Effector memory CD4-positive, alpha-beta T cell (primary cell): ENCODE data around the gene KHNYN.

Experiments
- DNase-seq, 3 donors: peaks; one replicate each; pipeline ENCODE4 v3.0.0-alpha.2; 2020
- H3K27ac ChIP-seq: 2 replicates; pipeline ENCODE4 v1.7.0; 2013; ENCODE audit warnings: mild to moderate bottlenecking, low read length, moderate library complexity; ENCODE audit not compliant: insufficient read depth, poor library complexity, severe bottlenecking
- H3K27me3 ChIP-seq: replicated peaks from 2 replicates; pipeline ENCODE4 v1.7.0; 2013; ENCODE audit warnings: mild to moderate bottlenecking, low read length; ENCODE audit not compliant: insufficient read depth, control insufficient read depth, poor library complexity, severe bottlenecking
- H3K36me3 ChIP-seq: 2 replicates; pipeline ENCODE4 v1.7.0; 2013; ENCODE audit warnings: mild to moderate bottlenecking, low read length, moderate library complexity; ENCODE audit not compliant: control insufficient read depth, insufficient read depth
- H3K4me1 ChIP-seq: 2 replicates; pipeline ENCODE4 v1.7.0; 2013; ENCODE audit warnings: low read length, mild to moderate bottlenecking; ENCODE audit not compliant: control insufficient read depth, insufficient read depth, poor library complexity, severe bottlenecking
- H3K4me3 ChIP-seq: 2 replicates; pipeline ENCODE4 v1.7.0; 2013; ENCODE audit warnings: low read length, low read depth, mild to moderate bottlenecking; ENCODE audit not compliant: insufficient read depth, poor library complexity, severe bottlenecking
- H3K9me3 ChIP-seq: 2 replicates; pipeline ENCODE4 v1.7.0; 2013; ENCODE audit warnings: mild to moderate bottlenecking, low read length, moderate library complexity; ENCODE audit not compliant: control insufficient read depth

Gene KHNYN

DNA sequence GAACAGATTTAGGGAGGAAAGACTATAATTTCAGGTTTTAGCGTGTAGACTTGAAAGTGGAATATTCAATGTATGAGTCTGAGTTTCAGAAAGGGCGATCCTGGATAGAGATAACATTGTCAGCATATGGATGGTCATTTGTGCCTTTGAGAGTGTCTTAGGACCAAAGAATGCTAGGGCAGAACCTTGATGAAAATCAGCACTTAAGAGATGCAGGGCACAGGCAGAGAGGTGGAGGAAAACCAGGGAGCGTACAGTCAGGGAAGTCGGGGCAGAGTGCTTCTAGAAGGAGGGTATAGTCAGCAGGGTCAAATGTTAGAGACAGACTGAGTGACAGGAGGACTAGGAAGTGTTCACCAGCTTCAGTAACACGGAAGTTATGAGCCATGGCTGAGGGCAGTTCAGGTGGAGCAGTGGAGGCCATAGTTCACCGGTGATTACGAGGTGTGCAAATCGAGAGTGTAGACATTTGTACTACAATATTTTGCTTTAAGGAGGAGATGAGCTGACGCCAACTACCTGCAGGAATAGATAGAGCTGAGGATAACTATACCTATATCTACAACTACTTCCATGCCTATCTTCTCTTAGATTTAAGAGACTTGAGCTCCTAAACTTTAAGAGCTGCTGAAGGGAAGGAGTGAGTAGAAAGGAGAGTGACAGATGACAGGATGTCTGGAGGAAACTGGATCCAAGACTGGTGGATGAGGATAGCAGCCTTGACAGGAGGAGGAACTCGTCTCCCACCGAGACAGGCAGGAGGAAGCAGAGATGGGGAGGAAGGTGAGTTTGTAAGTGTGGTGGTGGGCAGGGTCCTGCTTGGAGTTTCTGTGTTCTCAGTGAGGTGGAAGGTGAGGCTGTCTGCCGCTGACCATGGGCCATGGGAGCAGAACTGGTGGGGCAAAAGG, 6.8 kb upstream of the KHNYN start:
- peaks cover 35% of the 10 kb centered on the region for H3K4me1 ChIP-seq
- DNase-seq, result no peak
- H3K4me3 ChIP-seq, result no peak overlapping the region

DNA sequence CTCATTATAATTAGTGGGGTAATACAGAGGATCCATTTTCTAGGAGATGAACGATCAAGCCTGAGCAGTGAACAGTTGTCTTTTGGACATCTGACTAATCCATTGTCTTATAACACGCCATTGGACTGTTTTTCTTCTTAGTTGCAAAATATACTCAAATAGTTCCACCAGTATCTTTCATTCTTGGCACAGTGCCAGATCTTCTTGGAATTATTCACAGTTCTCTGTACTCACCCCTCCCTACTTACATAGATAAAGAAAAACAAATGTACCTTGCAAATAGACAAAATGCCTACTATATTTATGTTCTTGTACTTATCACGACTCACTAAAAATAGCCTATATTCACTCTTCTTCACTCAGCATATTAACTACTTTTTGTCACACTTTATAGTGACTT, 4.0 kb upstream of the KHNYN start:
- DNase-seq, result no peak
- H3K4me3 ChIP-seq, result no peak overlapping the region
- H3K9me3 ChIP-seq, result no peaks in the 10 kb centered on the region
- no peaks in the 10 kb centered on the region for H3K36me3 ChIP-seq
- H3K27ac ChIP-seq, result no peak overlapping the region
- H3K4me1 ChIP-seq, result peaks cover 50% of the 10 kb centered on the region
- H3K27me3 ChIP-seq, result no peaks in the 10 kb centered on the region

More for the DNA sequence above, 6.8 kb upstream of the KHNYN start:
- Histone ChIP-seq H3K27me3 (no peaks in the 10 kb centered on the region), H3K9me3 (no peaks in the 10 kb centered on the region), H3K36me3 (no peaks in the 10 kb centered on the region), H3K27ac (no peak overlapping the region)

DNA sequence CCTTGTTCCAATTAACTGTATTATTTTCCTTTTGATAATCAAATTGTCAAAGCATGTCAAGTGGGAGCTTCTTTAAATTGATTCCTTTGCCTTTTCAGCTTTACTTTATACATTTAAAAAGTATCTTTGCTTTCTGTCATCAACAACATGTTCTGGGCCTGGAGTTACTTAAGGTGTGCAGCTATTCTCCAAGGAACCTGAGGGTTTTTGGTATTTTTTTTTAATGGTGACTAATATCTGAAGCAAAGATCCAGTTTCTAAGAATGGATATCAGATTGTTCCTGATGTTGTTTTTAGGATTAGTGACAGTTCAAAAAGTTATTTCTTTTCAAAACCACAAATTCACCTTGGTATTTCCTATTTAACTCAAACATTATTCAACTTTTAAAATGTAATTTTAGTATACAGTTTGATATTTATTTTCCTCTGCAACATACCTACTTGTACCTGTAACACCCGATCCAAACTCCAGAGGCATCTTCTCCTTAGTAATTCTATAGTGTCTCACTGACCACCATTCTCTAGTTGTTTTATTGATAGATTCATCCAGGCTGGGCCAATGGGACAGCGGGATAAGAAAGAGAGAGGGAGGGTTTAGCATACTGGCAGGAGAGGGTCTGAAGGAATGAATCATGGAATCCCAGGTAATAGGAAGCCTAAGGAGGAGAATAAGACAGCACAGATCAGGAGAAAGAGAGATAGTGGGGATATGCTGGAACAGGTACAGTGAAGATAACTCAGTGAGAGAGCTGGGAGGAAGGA, 3.4 kb upstream of the KHNYN start:
- no peak overlapping the region for H3K27ac ChIP-seq
- peaks cover 3% of the 10 kb centered on the region for H3K36me3 ChIP-seq
- no peak overlapping the region for H3K4me3 ChIP-seq
- H3K4me1 ChIP-seq, result peaks cover 57% of the 10 kb centered on the region
- H3K9me3 ChIP-seq, result no peaks in the 10 kb centered on the region
- no peak for DNase-seq
- H3K27me3 ChIP-seq, result no peaks in the 10 kb centered on the region

DNA sequence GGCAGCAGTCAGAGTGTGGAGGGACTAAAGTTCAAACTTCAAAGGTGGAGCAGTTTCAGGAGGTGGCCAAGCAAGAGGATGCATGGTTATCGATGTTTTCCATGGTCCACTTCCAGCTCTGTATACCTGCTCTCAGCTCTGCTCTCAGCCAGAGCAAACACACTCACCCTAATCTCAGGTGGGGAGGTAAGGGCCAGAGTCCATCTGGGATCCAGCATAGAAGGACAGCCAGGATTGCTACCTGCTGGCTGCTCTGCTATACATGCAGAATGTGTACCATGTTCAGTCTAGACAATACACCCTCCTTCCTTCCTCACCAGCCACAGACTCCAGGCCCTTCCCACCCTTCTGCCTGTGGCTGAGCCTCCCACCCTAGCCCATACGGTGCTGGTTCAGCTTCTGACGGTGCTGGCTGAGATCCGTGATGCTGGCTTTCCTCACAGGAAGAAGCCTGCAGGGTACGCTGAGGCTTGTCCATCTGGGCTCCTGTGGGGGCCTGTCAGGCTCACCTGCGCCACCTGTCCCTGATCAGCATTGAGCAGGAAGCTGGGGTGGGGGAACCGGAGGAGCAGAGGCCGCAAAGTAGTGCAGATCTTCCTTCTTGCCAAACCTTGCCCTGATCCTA, 2.7 kb upstream of the KHNYN start:
- Histone ChIP-seq H3K4me3 (no peak overlapping the region), H3K4me1 (peaks cover 63% of the 10 kb centered on the region), H3K9me3 (no peaks in the 10 kb centered on the region), H3K36me3 (peaks cover 6% of the 10 kb centered on the region), H3K27ac (peak overlapping the region; percentile 12), H3K27me3 (no peaks in the 10 kb centered on the region)
- peak in 2 of 3 donors; percentile 9 to 13 for DNase-seq

DNA sequence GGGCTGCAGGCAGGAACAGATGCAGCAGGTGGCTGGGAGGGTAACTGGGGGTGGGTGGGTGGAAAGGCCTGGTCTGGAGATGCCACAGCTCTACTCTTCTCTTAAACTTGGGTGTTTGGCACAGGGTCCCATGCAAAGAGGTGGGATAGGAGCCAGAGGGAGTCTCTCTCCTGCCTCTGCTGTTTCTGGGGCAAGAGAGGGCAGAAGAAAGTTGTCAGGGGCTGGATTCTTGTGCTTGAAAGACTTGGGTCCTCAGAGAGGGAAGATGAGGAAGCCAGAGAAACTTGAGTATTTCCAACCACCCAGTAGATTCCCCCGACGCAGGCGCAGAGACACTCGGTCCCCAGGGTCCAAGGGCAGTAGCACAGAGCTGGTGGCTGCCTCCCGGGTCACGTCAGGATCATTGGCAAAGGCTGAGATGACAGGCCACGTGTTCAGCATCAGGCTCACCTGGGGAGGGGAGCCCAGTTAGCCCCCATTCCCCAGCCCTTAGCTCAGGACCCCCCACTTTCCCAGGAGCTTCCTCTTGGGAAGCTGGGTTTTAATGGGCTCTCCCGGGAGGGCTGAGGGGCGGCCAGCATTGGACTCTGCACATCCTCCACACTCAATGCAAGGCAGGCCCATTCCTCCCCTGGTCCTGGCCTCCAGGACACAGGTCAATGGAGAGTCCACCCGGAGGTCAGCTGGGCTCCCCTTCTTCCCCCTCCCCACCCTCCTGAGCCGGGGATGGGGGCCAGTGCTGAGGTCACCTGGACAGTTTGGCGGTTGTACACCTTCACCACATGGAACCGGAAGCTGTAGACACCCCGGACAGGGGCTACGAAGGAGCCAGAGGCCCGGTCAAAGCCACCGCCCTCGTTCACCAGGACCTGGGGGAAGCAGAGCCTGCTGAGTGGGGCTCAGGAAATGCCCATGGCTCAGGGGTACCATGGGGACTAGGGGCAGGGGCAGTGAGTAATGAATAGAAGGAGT, 1.9 kb upstream of the KHNYN start:
- DNase-seq, result no peak
- no peak overlapping the region for H3K27ac ChIP-seq
- H3K36me3 ChIP-seq, result peaks cover 14% of the 10 kb centered on the region
- H3K4me3 ChIP-seq, result no peak overlapping the region
- no peaks in the 10 kb centered on the region for H3K9me3 ChIP-seq
- H3K27me3 ChIP-seq, result no peaks in the 10 kb centered on the region
- H3K4me1 ChIP-seq, result peaks cover 57% of the 10 kb centered on the region

DNA sequence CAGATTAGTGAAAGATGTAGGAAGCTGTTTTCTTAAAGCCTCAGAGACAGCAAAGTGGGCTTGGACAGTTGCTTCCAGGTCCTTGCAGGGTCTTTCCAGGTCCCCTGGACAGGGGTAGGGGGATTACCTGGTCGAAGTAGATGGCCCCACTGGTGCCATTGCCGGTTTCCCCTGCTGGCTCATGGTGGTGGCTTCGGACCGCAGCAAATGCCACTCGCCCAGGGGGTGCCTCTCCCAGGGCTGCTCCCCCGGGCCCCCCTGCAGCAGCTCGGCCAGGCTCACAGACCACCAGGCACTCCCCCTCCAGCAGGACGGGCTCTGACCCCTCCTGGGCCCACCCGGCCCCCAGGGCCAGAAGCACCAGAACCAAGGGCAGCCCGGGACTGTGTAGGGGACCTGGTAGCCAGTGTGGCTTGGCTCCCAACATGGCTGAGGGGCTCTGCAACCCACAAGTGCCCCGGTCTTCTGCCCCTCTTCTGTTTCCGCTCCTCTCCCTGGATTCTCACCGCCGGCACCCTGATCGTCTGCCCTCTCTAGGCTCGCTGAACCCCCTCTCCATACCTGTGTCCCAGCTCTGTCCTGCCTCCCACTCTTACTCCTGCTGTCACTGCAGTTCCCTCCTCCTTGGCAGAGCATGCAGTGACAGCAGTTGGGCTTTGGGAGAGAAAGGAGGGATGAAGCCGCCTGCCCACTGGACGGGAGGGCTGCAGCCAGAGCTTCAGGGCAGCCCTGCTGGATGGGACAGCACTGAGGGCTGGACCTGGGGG, 943 bp upstream of the KHNYN start:
- Histone ChIP-seq H3K27me3 (no peaks in the 10 kb centered on the region), H3K4me3 (no peak overlapping the region), H3K27ac (peak overlapping the region; percentile 98), H3K36me3 (peaks cover 24% of the 10 kb centered on the region), H3K4me1 (peaks cover 51% of the 10 kb centered on the region), H3K9me3 (no peaks in the 10 kb centered on the region)
- no peak for DNase-seq

DNA sequence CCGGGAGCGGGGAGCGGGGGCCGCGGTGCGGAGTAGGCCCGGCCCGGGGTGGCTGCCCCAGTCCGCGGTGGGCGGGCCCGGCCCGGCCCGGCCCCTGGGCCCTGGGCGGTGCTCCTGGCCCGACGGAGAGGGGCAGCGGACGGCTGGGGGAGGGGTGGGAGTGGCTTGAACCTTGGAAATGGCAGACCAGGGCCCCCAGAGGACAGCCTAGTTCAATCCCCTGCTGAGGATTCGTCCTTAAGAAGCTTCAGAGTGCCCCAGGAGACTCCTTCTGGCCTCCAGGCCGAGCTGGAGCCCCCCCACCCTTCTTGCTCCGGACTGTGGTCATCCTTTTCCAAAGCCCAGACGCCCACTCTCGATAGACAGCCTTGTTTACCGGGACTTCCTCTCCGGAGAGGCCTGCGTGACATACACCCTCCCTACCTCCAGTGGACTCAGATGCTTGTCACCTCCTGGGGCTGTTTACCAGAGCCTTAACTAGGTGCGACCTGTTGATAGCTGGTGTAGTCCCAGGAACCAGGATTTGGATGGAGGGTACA, 458 bp downstream of the KHNYN start:
- DNase-seq, result peak in 1 of 3 donors; percentile 20
- peak overlapping the region; percentile 98 for H3K27ac ChIP-seq
- H3K4me3 ChIP-seq, result peak overlapping the region; percentile 94
- peaks cover 27% of the 10 kb centered on the region for H3K36me3 ChIP-seq
- no peaks in the 10 kb centered on the region for H3K27me3 ChIP-seq
- no peaks in the 10 kb centered on the region for H3K9me3 ChIP-seq
- H3K4me1 ChIP-seq, result peaks cover 51% of the 10 kb centered on the region

DNA sequence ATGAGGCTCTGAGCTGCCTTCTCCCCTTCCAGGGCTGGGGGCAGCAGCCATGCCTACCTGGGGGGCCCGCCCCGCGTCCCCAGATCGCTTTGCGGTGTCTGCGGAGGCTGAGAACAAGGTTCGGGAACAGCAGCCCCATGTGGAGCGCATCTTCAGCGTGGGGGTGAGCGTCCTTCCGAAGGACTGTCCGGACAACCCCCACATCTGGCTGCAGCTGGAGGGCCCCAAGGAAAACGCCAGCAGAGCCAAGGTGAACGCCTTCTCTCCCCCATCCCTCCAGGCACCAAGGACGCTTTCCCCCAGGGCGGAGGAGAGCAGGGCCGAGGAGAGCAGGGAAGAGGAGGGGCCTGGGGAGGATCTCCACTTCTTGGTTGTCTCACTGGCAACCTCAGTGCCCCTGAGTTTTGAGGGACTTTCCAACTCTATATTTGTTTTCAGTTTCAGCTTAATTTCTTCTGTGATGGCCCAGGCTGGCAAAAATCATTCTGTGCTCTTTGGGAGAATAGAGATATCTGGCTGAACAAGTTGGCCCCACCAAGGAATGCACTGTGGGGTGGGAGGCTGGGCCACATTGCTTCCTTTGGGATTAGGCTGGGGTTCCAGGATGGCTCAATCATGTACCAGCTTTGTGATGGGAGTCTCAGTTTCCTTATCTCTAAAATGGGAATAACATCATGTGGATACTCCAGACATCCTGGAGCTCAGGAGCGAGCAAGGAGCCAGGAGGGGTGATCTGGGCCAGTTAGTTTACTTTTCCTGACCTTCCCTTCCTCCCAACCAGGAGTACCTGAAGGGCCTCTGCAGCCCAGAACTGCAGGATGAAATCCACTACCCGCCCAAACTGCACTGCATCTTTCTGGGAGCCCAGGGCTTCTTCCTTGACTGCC, 1.2 kb downstream of the KHNYN start:
- peak overlapping the region; percentile 98 for H3K27ac ChIP-seq
- peak overlapping the region; percentile 94 for H3K4me3 ChIP-seq
- H3K36me3 ChIP-seq, result peaks cover 28% of the 10 kb centered on the region
- peak; percentile 36 to 55 (median 40) for DNase-seq
- H3K4me1 ChIP-seq, result peaks cover 47% of the 10 kb centered on the region
- H3K9me3 ChIP-seq, result no peaks in the 10 kb centered on the region
- H3K27me3 ChIP-seq, result no peaks in the 10 kb centered on the region
